ENCODE data around the gene TP63. TPM values are rescaled to one million over a fixed set of nuclear protein-coding genes. Genes with fewer than 3 reads are reported as not detected.

TP63 gene
- total RNA-seq, 1 donor from 2014 or later, result 122 TPM

- H3K4me3 ChIP-seq (ENCODE audit: low read depth, low read length), result no peak overlapping the region
- no peak for FAIRE-seq
- no peaks in the 10 kb centered on the region for H3K36me3 ChIP-seq (ENCODE audit: control insufficient read depth, insufficient read depth, low read length)
- H3K27me3 ChIP-seq (ENCODE audit: control insufficient read depth, insufficient read depth, low read length), result no peaks in the 10 kb centered on the region
- no peak for TF ChIP-seq CTCF (IDR thresholded peaks at IDR 0.05; ENCODE audit: insufficient read depth, low read length, severe bottlenecking)
- DNase-seq (ENCODE audit: low read depth), result peak; percentile 98
Observed at GRCh38 chr3:189914799-189915198, 283.6 kb downstream of the TP63 start.

GRCh38 chr3:189921770-189922169 lies 290.6 kb downstream of the TP63 start:
- TF ChIP-seq CTCF (IDR thresholded peaks at IDR 0.05; ENCODE audit: insufficient read depth, low read length, severe bottlenecking), result no peak
- H3K36me3 ChIP-seq (ENCODE audit: control insufficient read depth, insufficient read depth, low read length), result no peaks in the 10 kb centered on the region
- no peaks in the 10 kb centered on the region for H3K27me3 ChIP-seq (ENCODE audit: control insufficient read depth, insufficient read depth, low read length)
- no peak for FAIRE-seq
- no peak for DNase-seq (ENCODE audit: low read depth)
- H3K4me3 ChIP-seq (ENCODE audit: low read depth, low read length), result no peak overlapping the region

- Histone ChIP-seq H3K4me3 (ENCODE audit: low read depth, low read length) (no peak overlapping the region), H3K27me3 (ENCODE audit: control insufficient read depth, insufficient read depth, low read length) (no peaks in the 10 kb centered on the region), H3K36me3 (ENCODE audit: control insufficient read depth, insufficient read depth, low read length) (no peaks in the 10 kb centered on the region)
- DNase-seq (ENCODE audit: low read depth) (peak; percentile 99), FAIRE-seq (peak; percentile 81)
- TF ChIP-seq CTCF (IDR thresholded peaks at IDR 0.05; ENCODE audit: insufficient read depth, low read length, severe bottlenecking), result no peak
Observed at GRCh38 chr3:189927975-189928895, 297.0 kb downstream of the TP63 start.

- FAIRE-seq (no peak), DNase-seq (ENCODE audit: low read depth) (peak; percentile 97)
- no peaks in the 10 kb centered on the region for H3K36me3 ChIP-seq (ENCODE audit: control insufficient read depth, insufficient read depth, low read length)
- H3K27me3 ChIP-seq (ENCODE audit: control insufficient read depth, insufficient read depth, low read length), result no peaks in the 10 kb centered on the region
- no peak for TF ChIP-seq CTCF (IDR thresholded peaks at IDR 0.05; ENCODE audit: insufficient read depth, low read length, severe bottlenecking)
- no peak overlapping the region for H3K4me3 ChIP-seq (ENCODE audit: low read depth, low read length)
Observed at GRCh38 chr3:189936201-189936945, 305.2 kb downstream of the TP63 start.

- Histone ChIP-seq H3K27me3 (ENCODE audit: control insufficient read depth, insufficient read depth, low read length) (no peaks in the 10 kb centered on the region), H3K4me3 (ENCODE audit: low read depth, low read length) (no peak overlapping the region), H3K36me3 (ENCODE audit: control insufficient read depth, insufficient read depth, low read length) (no peaks in the 10 kb centered on the region)
- DNase-seq (ENCODE audit: low read depth) (peak; percentile 100), FAIRE-seq (peak; percentile 100)
- no peak for TF ChIP-seq CTCF (IDR thresholded peaks at IDR 0.05; ENCODE audit: insufficient read depth, low read length, severe bottlenecking)
Observed at GRCh38 chr3:189937302-189938127, 306.3 kb downstream of the TP63 start.

Data from bronchial epithelial cell (primary cell).